Ishikawa (cell line): Measurements from ENCODE around the gene CLTA.

Experiments used
- CREB1 ChIP-seq: IDR thresholded peaks from 2 replicates; pipeline ENCODE4 v1.6.1; 2012; ENCODE audit warnings: low read depth
- REST ChIP-seq: IDR thresholded peaks from 2 replicates; pipeline ENCODE4 v1.6.1; 2012; ENCODE audit warnings: low read depth, mild to moderate bottlenecking
- TAF1 ChIP-seq: IDR thresholded peaks from 2 replicates; pipeline ENCODE4 v1.6.1; 2012; ENCODE audit warnings: low read depth, mild to moderate bottlenecking
- TCF12 ChIP-seq: IDR thresholded peaks from 2 replicates; pipeline ENCODE4 v1.6.1; 2012; ENCODE audit warnings: low read depth

- no peak for TF ChIP-seq REST
- no peak for TF ChIP-seq TAF1
- no peak for TF ChIP-seq TCF12
- no peak for TF ChIP-seq CREB1
These were observed 2.3 kb downstream of the CLTA start for GRCh38 chr9:36193023-36193422.
